GM12878 (cell line): ENCODE measurements around the gene MMD. TPM values are rescaled to one million over a fixed set of nuclear protein-coding genes. Genes with fewer than 3 reads are reported as not detected.

Experiments
- CHD1 ChIP-seq: IDR thresholded peaks from 2 replicates; pipeline ENCODE4 v1.6.1; 2012; ENCODE audit warnings: low read depth, low read length, improper control_type of control experiment
- IKZF2 ChIP-seq, 2 experiments: fragments of 450-650 bp; IDR thresholded peaks; 2 replicates each; pipeline ENCODE4 v1.6.1; 2017; ENCODE audit warnings: mild to moderate bottlenecking in 2 of 2, moderate library complexity in 2 of 2
- MEF2B ChIP-seq: fragments of 450-650 bp; IDR thresholded peaks from 2 replicates; pipeline ENCODE4 v1.6.1; 2018; ENCODE audit warnings: mild to moderate bottlenecking, moderate library complexity; ENCODE audit not compliant: partially characterized antibody, poor library complexity, severe bottlenecking
- MXI1 ChIP-seq: fragments of 150-350 bp; IDR thresholded peaks from 2 replicates; pipeline ENCODE4 v1.6.1; 2011; ENCODE audit warnings: low read depth, mild to moderate bottlenecking, inconsistent platforms, low read length, improper control_type of control experiment
- NFIC ChIP-seq: IDR thresholded peaks from 2 replicates; pipeline ENCODE4 v1.6.1; 2012; ENCODE audit warnings: low read depth, mild to moderate bottlenecking, inconsistent platforms, low read length, moderate library complexity
- POLR2AphosphoS5 ChIP-seq: IDR thresholded peaks from 2 replicates; pipeline ENCODE4 v1.6.1; 2011; ENCODE audit warnings: mild to moderate bottlenecking, low read length, inconsistent platforms
- TAF1 ChIP-seq: IDR thresholded peaks from 2 replicates; pipeline ENCODE4 v1.6.1; 2011; ENCODE audit warnings: mild to moderate bottlenecking, low read depth, low read length, borderline replicate concordance
- ZNF622 ChIP-seq: fragments of 450-650 bp; IDR thresholded peaks from 2 replicates; pipeline ENCODE4 v1.6.1; 2017; ENCODE audit warnings: mild to moderate bottlenecking, inconsistent platforms
- polyA plus RNA-seq, 11 experiments: library from polyadenylated mRNA; depleted of rRNA in 4 of 11; unstranded in 6 of 11; stranded (reverse) in 5 of 11; fragments of >200 nt; fragmentation: Nextera tagmentation in 4 of 11; fragmentation: Illumina TruSeq in 1 of 11; extraction: Ambion mirVana in 4 of 11; extraction: Trizol in 1 of 11; gene quantifications; 1 replicate in 1 of 11; 2 replicates in 10 of 11; pipeline versions ENCODE4 v1.2.1 to v1.2.3, GENCODE V29; 2011 to 2016; ENCODE audit warnings: inconsistent platforms in 2 of 11, missing spikeins in 2 of 11, low read depth in 1 of 11
- total RNA-seq, 4 experiments: library from RNA; depleted of rRNA in 3 of 4; stranded (reverse); fragments of >200 nt in 3 of 4; fragmentation: Illumina TruSeq in 1 of 4; extraction: Trizol in 1 of 4; gene quantifications; 2 replicates each; pipeline versions ENCODE4 v1.2.1 to v1.2.3, GENCODE V29; 2013 to 2021
- TF ChIP-seq, protein P1 (sequence below): fragments of 450-650 bp; IDR thresholded peaks from 2 replicates; pipeline ENCODE4 v1.6.1; 2018; ENCODE audit warnings: mild to moderate bottlenecking, low read depth, moderate library complexity; ENCODE audit not compliant: partially characterized antibody

MMD gene
- total and polyA plus RNA-seq, 10 of the 15 experiments (the other 5 are each of a cell fraction or from before 2014, with no cell fraction given): 8.0 to 46.7 (median 22.3) TPM

GRCh38 chr17:55437159-55437605, 15.5 kb upstream of the MMD start (continued):
- TF ChIP-seq ZNF622 (no peak), IKZF2 (IDR thresholded peaks at IDR 0.05) (peak; percentile 80 to 82), NFIC (peak; percentile 93; the same call in 1 of the 2 replicates), POLR2AphosphoS5 (peak; percentile 57; the same call in 1 of the 2 replicates), MEF2B (peak; percentile 99), MXI1 (peak; percentile 23; the same call in 1 of the 2 replicates), TAF1 (no peak), CHD1 (0 out of 2 replicates have a peak, but pooled peaks have one; percentile 25)
- TF ChIP-seq, protein P1, sequence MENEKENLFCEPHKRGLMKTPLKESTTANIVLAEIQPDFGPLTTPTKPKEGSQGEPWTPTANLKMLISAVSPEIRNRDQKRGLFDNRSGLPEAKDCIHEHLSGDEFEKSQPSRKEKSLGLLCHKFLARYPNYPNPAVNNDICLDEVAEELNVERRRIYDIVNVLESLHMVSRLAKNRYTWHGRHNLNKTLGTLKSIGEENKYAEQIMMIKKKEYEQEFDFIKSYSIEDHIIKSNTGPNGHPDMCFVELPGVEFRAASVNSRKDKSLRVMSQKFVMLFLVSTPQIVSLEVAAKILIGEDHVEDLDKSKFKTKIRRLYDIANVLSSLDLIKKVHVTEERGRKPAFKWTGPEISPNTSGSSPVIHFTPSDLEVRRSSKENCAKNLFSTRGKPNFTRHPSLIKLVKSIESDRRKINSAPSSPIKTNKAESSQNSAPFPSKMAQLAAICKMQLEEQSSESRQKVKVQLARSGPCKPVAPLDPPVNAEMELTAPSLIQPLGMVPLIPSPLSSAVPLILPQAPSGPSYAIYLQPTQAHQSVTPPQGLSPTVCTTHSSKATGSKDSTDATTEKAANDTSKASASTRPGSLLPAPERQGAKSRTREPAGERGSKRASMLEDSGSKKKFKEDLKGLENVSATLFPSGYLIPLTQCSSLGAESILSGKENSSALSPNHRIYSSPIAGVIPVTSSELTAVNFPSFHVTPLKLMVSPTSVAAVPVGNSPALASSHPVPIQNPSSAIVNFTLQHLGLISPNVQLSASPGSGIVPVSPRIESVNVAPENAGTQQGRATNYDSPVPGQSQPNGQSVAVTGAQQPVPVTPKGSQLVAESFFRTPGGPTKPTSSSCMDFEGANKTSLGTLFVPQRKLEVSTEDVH: peak; percentile 21
- TF ChIP-seq, all 136 proteins: peak for 48
